GM23248 (cell line): ENCODE measurements around the gene VARS2. TPM values are rescaled to one million over a fixed set of nuclear protein-coding genes. Genes with fewer than 3 reads are reported as not detected.
"Not testable (repeated sequence)": the region's sequence is repeated elsewhere in the genome, so short reads cannot be mapped to it uniquely, and the experiment has no call there.

Experiments used
- DNase-seq: peaks from one replicate; pipeline ENCODE4 v3.0.0-alpha.2; 2015
- H2AFZ ChIP-seq: fragments of 200-600 bp; sonication (generic); 2 replicates; pipeline ENCODE4 v1.6.1; 2016; ENCODE audit warnings: antibody characterized with exemption
- H3F3A ChIP-seq: fragments of 200-600 bp; sonication (generic); 2 replicates; pipeline ENCODE4 v1.6.1; 2016; ENCODE audit warnings: mild to moderate bottlenecking, antibody characterized with exemption, mixed run types; ENCODE audit not compliant: insufficient read depth
- H3K27ac ChIP-seq: fragments of 200-600 bp; sonication (generic); 2 replicates; pipeline ENCODE4 v1.5.1; 2016; ENCODE audit warnings: mild to moderate bottlenecking
- H3K27me3 ChIP-seq: fragments of 200-600 bp; sonication (generic); replicated peaks from 2 replicates; pipeline ENCODE4 v1.6.1; 2016; ENCODE audit warnings: mild to moderate bottlenecking; ENCODE audit not compliant: insufficient read depth
- H3K36me3 ChIP-seq: fragments of 200-600 bp; sonication (generic); 2 replicates; pipeline ENCODE4 v1.6.1; 2016; ENCODE audit warnings: low read depth, mild to moderate bottlenecking
- H3K4me1 ChIP-seq: fragments of 200-600 bp; sonication (generic); 2 replicates; pipeline ENCODE4 v1.6.1; 2016; ENCODE audit warnings: mild to moderate bottlenecking; ENCODE audit not compliant: insufficient read depth
- H3K4me2 ChIP-seq: fragments of 200-600 bp; sonication (generic); one replicate; pipeline ENCODE4 v1.6.1; 2016; ENCODE audit warnings: mild to moderate bottlenecking; ENCODE audit not compliant: unreplicated experiment
- H3K4me3 ChIP-seq: fragments of 200-600 bp; sonication (generic); 2 replicates; pipeline ENCODE4 v1.5.1; 2016; ENCODE audit warnings: mild to moderate bottlenecking
- H3K79me2 ChIP-seq: fragments of 200-600 bp; sonication (generic); 2 replicates; pipeline ENCODE4 v1.6.1; 2016; ENCODE audit warnings: mild to moderate bottlenecking; ENCODE audit not compliant: insufficient read depth
- H3K9ac ChIP-seq: fragments of 200-600 bp; sonication (generic); 2 replicates; pipeline ENCODE4 v1.6.1; 2016; ENCODE audit warnings: mild to moderate bottlenecking
- H3K9me2 ChIP-seq: fragments of 200-600 bp; sonication (generic); 2 replicates; pipeline ENCODE4 v1.6.1; 2016; ENCODE audit warnings: mixed run types, mild to moderate bottlenecking, moderate library complexity; ENCODE audit not compliant: insufficient read depth
- H3K9me3 ChIP-seq: fragments of 200-600 bp; sonication (generic); one replicate; pipeline ENCODE4 v1.6.1; 2017; ENCODE audit warnings: low read depth
- H4K20me1 ChIP-seq: fragments of 200-600 bp; sonication (generic); 2 replicates; pipeline ENCODE4 v1.6.0; 2016; ENCODE audit not compliant: insufficient read depth
- EZH2 ChIP-seq: fragments of 200-600 bp; sonication (generic); IDR thresholded peaks from 2 replicates; pipeline ENCODE4 v1.6.1; 2018; ENCODE audit warnings: antibody characterized with exemption, mild to moderate bottlenecking; ENCODE audit not compliant: insufficient read depth, poor library complexity, severe bottlenecking
- EZH2phosphoT487 ChIP-seq: fragments of 200-600 bp; sonication (generic); IDR thresholded peaks from 2 replicates; pipeline ENCODE4 v1.6.1; 2018; ENCODE audit warnings: antibody characterized with exemption, moderate library complexity, mild to moderate bottlenecking, low read depth; ENCODE audit not compliant: insufficient read depth
- WGBS, 2 experiments: methylation state at CpG; one replicate each; pipeline ENCODE4 v1.1.6; 2015 to 2017; ENCODE audit warnings: low lambda C conversion rate in 2 of 2, low coverage in 1 of 2; ENCODE audit errors: missing lambda C conversion rate in 2 of 2; 5-methylcytosine and 5-hydroxymethylcytosine counted together
- in situ Hi-C: fragments of 300-500 bp; cut with MboI; formaldehyde crosslinking; loops from 2 replicates; pipeline ENCODE4 v1.15.0; 2020
- polyA plus RNA-seq: library from polyadenylated mRNA; unstranded; fragments of >200 nt; fragmentation: Nextera tagmentation; extraction: Ambion mirVana; gene quantifications from 2 replicates; pipeline ENCODE4 v1.2.1, GENCODE V29; 2016
- total RNA-seq: library from RNA; depleted of rRNA; stranded (reverse); fragments of >200 nt; shearing (Covaris generic); gene quantifications from 2 replicates; pipeline ENCODE4 v1.2.3, GENCODE V29; 2014

Gene VARS2
- total and polyA plus RNA-seq, 2 experiments from 2014 or later, result 9.9 to 20.8 TPM

DNA sequence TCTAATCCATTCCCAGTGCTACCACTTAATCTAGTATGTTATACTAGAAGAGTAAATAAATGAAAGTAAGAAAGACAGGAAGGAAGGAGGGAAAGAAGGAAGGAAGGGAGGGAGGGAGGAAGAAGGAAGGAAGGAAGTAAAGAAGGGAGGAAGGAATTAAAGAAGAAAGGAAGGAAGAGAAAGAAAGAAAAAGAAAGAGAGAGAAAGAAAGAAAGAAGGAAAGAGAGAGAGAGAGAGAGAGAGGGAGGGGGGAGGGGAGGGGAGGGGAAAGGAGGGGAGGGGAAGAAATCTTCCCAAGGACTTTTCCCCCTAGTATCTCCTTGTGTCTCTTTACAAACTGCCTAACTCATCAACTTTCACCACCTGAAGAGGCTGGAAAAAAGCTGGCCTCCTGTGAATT, 48.7 kb downstream of the VARS2 start:
- Histone ChIP-seq H3K4me1 (no peaks in the 10 kb centered on the region), H3K4me2 (no peak overlapping the region), H3K27me3 (peaks cover 22% of the 10 kb centered on the region), H3K9me3 (no peaks in the 10 kb centered on the region), H3K79me2 (no peaks in the 10 kb centered on the region), H3K27ac (no peak overlapping the region), H3K36me3 (no peaks in the 10 kb centered on the region), H4K20me1 (no peaks in the 10 kb centered on the region), H3K9ac (no peak overlapping the region), H3F3A (no peaks in the 10 kb centered on the region), H3K4me3 (no peak overlapping the region), H2AFZ (no peak overlapping the region), H3K9me2 (no peaks in the 10 kb centered on the region)
- no peak for TF ChIP-seq EZH2
- TF ChIP-seq EZH2phosphoT487, result no peak
- in situ Hi-C loops, result no loop called here
- no peak for DNase-seq

DNA sequence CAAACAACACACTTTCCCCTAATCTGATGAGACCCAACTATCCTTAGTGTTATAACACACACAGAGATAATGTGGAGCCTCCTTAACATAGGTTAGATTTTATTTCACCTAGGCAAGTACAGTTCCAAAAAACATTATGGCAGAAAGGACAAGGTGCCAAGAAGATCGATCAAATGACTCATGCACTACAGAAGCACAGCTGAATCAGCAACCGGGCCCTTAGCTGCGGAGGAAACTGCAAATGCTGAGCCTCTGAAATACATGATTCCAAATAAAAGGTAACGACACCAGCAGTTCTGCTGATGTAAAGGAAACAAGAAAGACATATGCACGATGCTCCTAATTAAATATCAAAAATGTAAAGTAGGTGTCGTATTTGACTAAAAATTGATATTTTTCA, 49.6 kb downstream of the VARS2 start:
- Histone ChIP-seq H3F3A (peaks cover 4% of the 10 kb centered on the region; the same call in 1 of the 2 replicates), H3K27ac (no peak overlapping the region), H4K20me1 (no peaks in the 10 kb centered on the region), H3K9ac (no peak overlapping the region), H2AFZ (no peak overlapping the region), H3K9me2 (no peaks in the 10 kb centered on the region), H3K4me2 (no peak overlapping the region), H3K9me3 (no peaks in the 10 kb centered on the region), H3K27me3 (peaks cover 20% of the 10 kb centered on the region), H3K4me1 (no peaks in the 10 kb centered on the region), H3K79me2 (no peaks in the 10 kb centered on the region), H3K36me3 (no peaks in the 10 kb centered on the region), H3K4me3 (no peak overlapping the region)
- DNase-seq, result peak; percentile 18
- WGBS, 2 experiments, result 57 to 62% methylated on average over 6 of the region's 6 CpGs
- TF ChIP-seq EZH2 (no peak), EZH2phosphoT487 (no peak)
- in situ Hi-C loops, result no loop called here

DNA sequence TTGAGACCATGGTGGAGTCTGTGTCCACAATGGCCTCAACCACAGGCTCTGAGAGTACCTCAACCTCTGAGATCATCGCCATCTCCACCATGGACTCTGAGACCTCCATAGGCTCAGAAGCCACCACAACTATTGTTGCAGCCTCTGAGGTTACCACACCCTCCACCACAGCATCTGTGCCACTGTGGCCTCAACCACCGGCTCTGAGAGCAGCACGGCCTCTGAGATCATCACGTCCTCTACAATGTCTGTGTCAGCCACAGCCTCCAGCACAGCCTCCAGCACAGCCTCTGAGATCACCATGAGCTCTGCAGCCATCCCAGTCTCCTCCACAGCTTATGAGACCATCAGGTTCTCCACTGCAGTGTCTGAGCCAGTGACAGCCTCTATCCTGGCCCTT, 50.0 kb downstream of the VARS2 start:
- Histone ChIP-seq H4K20me1 (no peaks in the 10 kb centered on the region), H3K4me1 (no peaks in the 10 kb centered on the region), H3K79me2 (no peaks in the 10 kb centered on the region), H3K9ac (no peak overlapping the region), H3K27ac (no peak overlapping the region), H3K36me3 (no peaks in the 10 kb centered on the region), H3K4me2 (no peak overlapping the region), H3K27me3 (peaks cover 20% of the 10 kb centered on the region), H3F3A (peaks cover 4% of the 10 kb centered on the region; the same call in 1 of the 2 replicates), H3K9me3 (no peaks in the 10 kb centered on the region), H3K9me2 (no peaks in the 10 kb centered on the region), H3K4me3 (no peak overlapping the region), H2AFZ (no peak overlapping the region)
- 63 to 75% methylated on average over 4 of the region's 4 CpGs for WGBS, 2 experiments
- no peak for TF ChIP-seq EZH2
- TF ChIP-seq EZH2phosphoT487, result no peak
- no peak for DNase-seq
- in situ Hi-C loops, result no loop called here

DNA sequence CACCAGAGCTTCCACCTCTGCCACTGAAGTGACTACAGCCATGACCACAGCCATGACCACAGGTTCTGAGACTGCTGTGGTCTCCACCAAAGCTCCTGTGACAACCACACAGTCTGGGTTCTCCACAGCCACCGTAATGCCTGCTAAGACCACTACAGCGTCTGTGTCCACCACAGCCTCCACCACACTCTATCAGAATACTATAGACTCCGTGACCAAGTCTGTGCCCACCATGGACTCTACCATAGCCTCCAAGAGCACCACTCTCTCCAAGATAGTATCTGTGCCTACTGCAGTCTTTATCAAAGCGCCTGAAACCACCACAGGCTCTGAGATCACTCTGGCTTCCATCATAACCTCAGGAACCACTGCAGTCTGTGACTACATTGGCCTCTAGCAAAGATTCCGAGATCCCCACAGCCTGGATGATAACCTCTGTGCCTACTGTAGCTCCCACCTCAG, 51.1 kb downstream of the VARS2 start:
- H4K20me1 ChIP-seq, result no peaks in the 10 kb centered on the region
- no peak for DNase-seq
- no peak overlapping the region for H3K4me3 ChIP-seq
- no peaks in the 10 kb centered on the region for H3K79me2 ChIP-seq
- in situ Hi-C loops, result no loop called here
- H2AFZ ChIP-seq, result no peak overlapping the region
- H3K4me2 ChIP-seq, result no peak overlapping the region
- no peak overlapping the region for H3K9ac ChIP-seq
- TF ChIP-seq EZH2phosphoT487 (no peak), EZH2 (no peak)
- H3K9me3 ChIP-seq, result no peaks in the 10 kb centered on the region
- H3K27ac ChIP-seq, result no peak overlapping the region
- WGBS, 2 experiments, result 67 to 69% methylated on average over 5 of the region's 5 CpGs
- H3K9me2 ChIP-seq, result no peaks in the 10 kb centered on the region
- H3K36me3 ChIP-seq, result no peaks in the 10 kb centered on the region
- H3K4me1 ChIP-seq, result no peaks in the 10 kb centered on the region
- H3F3A ChIP-seq, result peaks cover 4% of the 10 kb centered on the region; the same call in 1 of the 2 replicates
- peaks cover 20% of the 10 kb centered on the region for H3K27me3 ChIP-seq

DNA sequence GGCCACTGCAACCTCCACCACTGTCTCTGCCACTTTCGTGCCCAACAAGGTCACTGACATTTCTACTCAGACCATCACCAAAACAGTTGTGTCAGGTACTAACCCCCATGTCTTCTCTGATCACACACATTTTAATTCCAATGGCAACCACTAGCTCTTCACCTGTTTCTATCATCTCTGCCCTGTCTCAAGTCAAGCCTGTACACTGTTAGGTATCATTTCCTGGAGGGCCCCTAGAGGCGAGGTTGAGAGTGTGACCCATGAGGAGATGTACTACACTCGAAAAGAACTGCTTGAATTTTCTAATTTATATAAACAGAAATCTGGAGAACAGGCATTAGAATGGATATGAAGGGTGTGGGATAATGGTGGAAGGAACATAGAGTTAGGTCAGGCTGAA, 52.1 kb downstream of the VARS2 start:
- no peak for DNase-seq

DNA sequence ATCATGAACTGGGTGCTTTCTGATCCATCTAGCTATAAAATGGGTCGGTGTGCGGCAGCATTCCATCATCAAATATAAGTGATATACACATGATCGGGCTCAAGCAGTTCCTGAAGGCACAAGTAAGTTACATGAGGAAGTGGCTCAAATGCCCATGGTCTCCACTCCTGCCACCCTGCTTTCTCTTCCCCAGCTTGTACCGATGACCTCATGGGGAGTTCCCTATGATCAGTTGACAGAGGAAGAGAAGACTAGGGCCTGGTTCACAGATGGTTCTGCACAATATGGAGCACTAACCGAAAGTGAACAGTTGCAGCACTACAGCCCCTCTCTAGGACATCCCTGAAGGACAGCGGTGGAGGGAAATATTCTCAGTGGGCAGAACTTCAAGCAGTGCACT, 55.1 kb downstream of the VARS2 start:
- in situ Hi-C loops, result not testable (repeated sequence)
- 85 to 89% methylated on average over 6 of the region's 6 CpGs for WGBS, 2 experiments

More for the DNA sequence above, 52.1 kb downstream of the VARS2 start:
- peaks cover 4% of the 10 kb centered on the region; the same call in 1 of the 2 replicates for H3F3A ChIP-seq
- in situ Hi-C loops, result no loop called here
- TF ChIP-seq EZH2phosphoT487, result no peak
- no peak for TF ChIP-seq EZH2
- H3K9me2 ChIP-seq, result no peaks in the 10 kb centered on the region
- no peaks in the 10 kb centered on the region for H4K20me1 ChIP-seq
- H3K27ac ChIP-seq, result no peak overlapping the region
- no peak overlapping the region for H3K9ac ChIP-seq
- peaks cover 15% of the 10 kb centered on the region for H3K27me3 ChIP-seq
- H2AFZ ChIP-seq, result no peak overlapping the region
- no peaks in the 10 kb centered on the region for H3K9me3 ChIP-seq
- 26 to 28% methylated on average over 3 of the region's 3 CpGs for WGBS, 2 experiments
- no peaks in the 10 kb centered on the region for H3K79me2 ChIP-seq
- no peaks in the 10 kb centered on the region for H3K4me1 ChIP-seq
- H3K4me3 ChIP-seq, result no peak overlapping the region
- no peak overlapping the region for H3K4me2 ChIP-seq
- H3K36me3 ChIP-seq, result no peaks in the 10 kb centered on the region

More for the DNA sequence above, 55.1 kb downstream of the VARS2 start:
- not testable (repeated sequence) for H3K36me3 ChIP-seq, H3K79me2 ChIP-seq, H3K4me2 ChIP-seq, H4K20me1 ChIP-seq, H3K9ac ChIP-seq, H2AFZ ChIP-seq, H3K4me1 ChIP-seq, H3F3A ChIP-seq, H3K9me3 ChIP-seq, H3K9me2 ChIP-seq, H3K4me3 ChIP-seq, DNase-seq, H3K27ac ChIP-seq
- peaks cover 19% of the 10 kb centered on the region; the same call in 1 of the 2 replicates for H3K27me3 ChIP-seq
